Kidney (tissue), 22 donors: Measurements from ENCODE around the gene COL6A5. TPM values are rescaled to one million over a fixed set of nuclear protein-coding genes. Genes with fewer than 3 reads are reported as not detected.
A peak's percentile ranks its signal among the peaks of the same experiment; 100 is the strongest.

Experiments used
- DNase-seq, 5 donors: peaks; one replicate each; pipeline ENCODE4 v3.0.0-alpha.2; 2013 to 2020
- FAIRE-seq: peaks from 2 replicates; lab custom pipeline; 2012; peaks lifted over from hg19 to GRCh38; lab: Jason Lieb, UNC
- H3K27ac ChIP-seq, 2 donors: one replicate each; pipeline ENCODE4 v1.7.0; 2013; ENCODE audit warnings: low read depth in 2 of 2, low read length in 2 of 2, inconsistent platforms in 1 of 2
- H3K27me3 ChIP-seq: one replicate; pipeline ENCODE4 v1.7.1; 2013; ENCODE audit warnings: low read length, inconsistent platforms; ENCODE audit not compliant: control insufficient read depth, insufficient read depth
- H3K36me3 ChIP-seq, 3 donors: one replicate each; pipeline versions ENCODE4 v1.7.0 to v1.7.1; 2013; ENCODE audit warnings: low read length in 3 of 3, control low read depth in 1 of 3, inconsistent platforms in 1 of 3; ENCODE audit not compliant: insufficient read depth in 3 of 3, control insufficient read depth in 2 of 3
- H3K4me1 ChIP-seq, 3 donors: one replicate each; pipeline versions ENCODE4 v1.7.0 to v1.7.1; 2013; ENCODE audit warnings: low read length in 3 of 3, inconsistent platforms in 1 of 3, low read depth in 1 of 3; ENCODE audit not compliant: control insufficient read depth in 2 of 3, insufficient read depth in 2 of 3
- H3K4me3 ChIP-seq, 3 donors: one replicate each; pipeline versions ENCODE4 v1.7.0 to v1.8.1; 2013; ENCODE audit warnings: low read length in 3 of 3, control low read depth in 1 of 3, inconsistent platforms in 1 of 3
- H3K9ac ChIP-seq, 3 donors: one replicate each; pipeline versions ENCODE4 v1.7.0 to v1.7.1; 2013; ENCODE audit warnings: low read length in 3 of 3, control low read depth in 1 of 3, inconsistent platforms in 1 of 3
- H3K9me3 ChIP-seq, 3 donors: one replicate each; pipeline versions ENCODE4 v1.7.0 to v1.7.1; 2013; ENCODE audit warnings: low read length in 3 of 3, control low read depth in 1 of 3, inconsistent platforms in 1 of 3; ENCODE audit not compliant: control insufficient read depth in 2 of 3, insufficient read depth in 1 of 3
- intact Hi-C: fragments of 100-400 bp; cut with DNase I; formaldehyde crosslinking; loops from one replicate; pipeline ENCODE4 v1.11.1; 2022
- long read RNA-seq, 10 donors: library from polyadenylated mRNA in 1 of 10; unstranded in 1 of 10; transcript quantifications; one replicate each; pipeline ENCODE4 v2.0.0 and lab custom pipeline, GENCODE V29; 2021 to 2026
- polyA plus RNA-seq: library from polyadenylated mRNA; stranded (reverse); fragments of 350-450 nt; fragmentation: Illumina TruSeq; extraction: RNeasy Lipid Tissue Mini Kit (QIAGEN cat#74804); gene quantifications from one replicate; pipeline ENCODE4 v1.2.3, GENCODE V29; 2014; ENCODE audit warnings: low read depth, low replicate concordance; ENCODE audit not compliant: insufficient read depth
- total RNA-seq: library from RNA; stranded (reverse); fragmentation: NEBNext Ultra II Directional; extraction: Animal tissue kit (Norgen Biotek cat#: 25700); gene quantifications from one replicate; pipeline ENCODE4 v1.2.1, GENCODE V29; 2021
- TF ChIP-seq, protein P1 (sequence below): IDR thresholded peaks from 3 replicates; pipeline ENCODE4 v1.5.1; 2012; ENCODE audit warnings: mild to moderate bottlenecking, moderate library complexity, borderline replicate concordance; ENCODE audit not compliant: insufficient read depth; ENCODE audit errors: extremely low read depth
- donor health status: control.
- donor health status: control.
- donor health status: control.
- donor health status: control.
- donor health status: control.
- donor health status: DM: yes; HTN: yes; CAD: no.
- donor health status: Normal renal cell carcinoma (clear cell type).

COL6A5 gene
- total RNA-seq: 0.41 TPM
- polyA plus RNA-seq: not detected
- long read RNA-seq, donor 1: 0 reads
- long read RNA-seq, donor 2: 0 reads
- long read RNA-seq, donor 3: 0 reads
- long read RNA-seq, donor 4: 0 reads
- long read RNA-seq, donor 5: 0 reads
- long read RNA-seq, donor 6: 0 reads
- long read RNA-seq, donor 7: 0 reads
- long read RNA-seq, donor 8: 0 reads
- long read RNA-seq, donor 9: 0 reads
- long read RNA-seq, donor 10: 0 reads

DNA sequence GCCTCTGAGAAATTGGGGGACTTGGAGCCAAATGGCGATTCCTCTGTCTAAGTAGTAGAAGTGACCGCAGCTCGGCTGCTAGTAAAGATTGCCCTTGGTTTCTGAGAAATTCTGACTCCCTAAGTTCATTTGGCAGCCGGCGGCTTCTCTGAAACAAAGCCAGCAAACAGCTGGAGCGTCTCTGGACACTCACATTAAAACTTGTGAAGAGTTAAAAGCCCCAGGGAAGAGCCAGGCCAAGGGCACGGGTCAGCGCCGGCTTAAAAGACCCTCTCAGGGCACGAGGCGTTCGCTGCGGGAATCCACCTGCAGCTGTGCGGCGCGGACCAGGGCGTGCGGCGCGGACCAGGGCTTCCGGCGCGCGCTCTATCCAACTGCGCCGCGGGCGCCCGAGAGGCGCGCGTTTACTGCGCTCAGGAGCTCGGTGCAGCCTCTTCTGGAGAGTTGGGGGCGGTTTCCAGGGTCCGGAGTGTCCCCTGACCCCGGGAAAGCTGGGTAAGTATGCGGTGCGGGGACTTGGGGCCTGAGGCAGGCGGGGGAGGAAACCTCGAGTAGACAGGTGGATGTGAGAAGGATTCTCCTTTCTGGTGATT lies at the start of gene COL6A5:
Gene COL6A5, plus strand, starts transcription at position 186 of the 593 bp plus-strand sequence. CDS start 27,967 bp downstream, outside the sequence.
- FAIRE-seq: no peak
- H3K27me3 ChIP-seq: peaks cover 3% of the 10 kb centered on the region
- H3K27ac ChIP-seq: no peak within 1 kb of the TSS
- H3K9me3 ChIP-seq: no peaks in the 10 kb centered on the region
- TF ChIP-seq, protein P1, sequence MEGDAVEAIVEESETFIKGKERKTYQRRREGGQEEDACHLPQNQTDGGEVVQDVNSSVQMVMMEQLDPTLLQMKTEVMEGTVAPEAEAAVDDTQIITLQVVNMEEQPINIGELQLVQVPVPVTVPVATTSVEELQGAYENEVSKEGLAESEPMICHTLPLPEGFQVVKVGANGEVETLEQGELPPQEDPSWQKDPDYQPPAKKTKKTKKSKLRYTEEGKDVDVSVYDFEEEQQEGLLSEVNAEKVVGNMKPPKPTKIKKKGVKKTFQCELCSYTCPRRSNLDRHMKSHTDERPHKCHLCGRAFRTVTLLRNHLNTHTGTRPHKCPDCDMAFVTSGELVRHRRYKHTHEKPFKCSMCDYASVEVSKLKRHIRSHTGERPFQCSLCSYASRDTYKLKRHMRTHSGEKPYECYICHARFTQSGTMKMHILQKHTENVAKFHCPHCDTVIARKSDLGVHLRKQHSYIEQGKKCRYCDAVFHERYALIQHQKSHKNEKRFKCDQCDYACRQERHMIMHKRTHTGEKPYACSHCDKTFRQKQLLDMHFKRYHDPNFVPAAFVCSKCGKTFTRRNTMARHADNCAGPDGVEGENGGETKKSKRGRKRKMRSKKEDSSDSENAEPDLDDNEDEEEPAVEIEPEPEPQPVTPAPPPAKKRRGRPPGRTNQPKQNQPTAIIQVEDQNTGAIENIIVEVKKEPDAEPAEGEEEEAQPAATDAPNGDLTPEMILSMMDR: no peak
- intact Hi-C loops: no loop called here
- DNase-seq: peak; percentile 45 to 76 (median 66)
- H3K4me1 ChIP-seq: no peaks in the 10 kb centered on the region
- no peak within 1 kb of the TSS for H3K4me3 ChIP-seq
- H3K36me3 ChIP-seq: no peaks in the 10 kb centered on the region
- no peak within 1 kb of the TSS for H3K9ac ChIP-seq

DNA sequence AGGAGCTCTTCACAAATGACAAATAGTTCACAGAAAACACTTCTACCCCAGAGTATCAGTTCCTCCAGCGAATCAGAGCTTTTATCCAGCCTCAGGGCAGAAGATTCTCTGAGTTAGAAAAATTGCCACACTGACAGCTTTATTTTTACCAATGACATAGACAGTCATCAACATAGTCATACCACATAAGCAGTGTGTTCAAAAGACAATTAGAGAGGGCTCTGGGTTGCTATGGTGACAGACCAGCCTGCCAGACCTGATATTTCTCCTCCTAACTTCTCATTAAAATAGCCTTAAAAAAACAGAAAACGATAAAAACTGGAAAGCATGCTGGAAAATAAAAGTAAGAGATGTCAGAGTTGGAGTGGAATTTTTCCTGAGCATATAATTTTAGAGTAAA lies 45.9 kb upstream of the COL6A5 start:
- no peak overlapping the region for H3K4me3 ChIP-seq
- no peaks in the 10 kb centered on the region for H3K9me3 ChIP-seq
- H3K9ac ChIP-seq: no peak overlapping the region
- no peak overlapping the region for H3K27ac ChIP-seq
- TF ChIP-seq, protein P1: no peak
- intact Hi-C loops: no loop called here
- no peaks in the 10 kb centered on the region for H3K36me3 ChIP-seq
- no peaks in the 10 kb centered on the region for H3K4me1 ChIP-seq
- no peaks in the 10 kb centered on the region for H3K27me3 ChIP-seq
- DNase-seq (no peak), FAIRE-seq (no peak)

GRCh38 chr3:130300888-130301287 lies 44.6 kb upstream of the COL6A5 start:
- Histone ChIP-seq H3K9ac (no peak overlapping the region), H3K4me1 (no peaks in the 10 kb centered on the region), H3K36me3 (no peaks in the 10 kb centered on the region), H3K27ac (no peak overlapping the region), H3K27me3 (no peaks in the 10 kb centered on the region), H3K9me3 (no peaks in the 10 kb centered on the region), H3K4me3 (no peak overlapping the region)
- intact Hi-C loops: no loop called here
- no peak for FAIRE-seq
- DNase-seq: peak in 1 of 5 donors; percentile 31
- TF ChIP-seq, protein P1: no peak
